ENCODE measurements around the gene ADAM11. TPM values are rescaled to one million over a fixed set of nuclear protein-coding genes. Genes with fewer than 3 reads are reported as not detected.
"Not testable (repeated sequence)": the region's sequence is repeated elsewhere in the genome, so short reads cannot be mapped to it uniquely, and the experiment has no call there.

The ADAM11 gene
- total RNA-seq: 0.52 TPM

- Histone ChIP-seq H3K36me3 (ENCODE audit: control insufficient read depth in 3 of 3, insufficient read depth in 3 of 3, low read length in 3 of 3) (no peaks in the 10 kb centered on the region), H3K4me3 (ENCODE audit: low read length in 3 of 3) (peak within 1 kb of the TSS in 1 of 3 donors; percentile 36), H3K4me1 (ENCODE audit: control insufficient read depth in 3 of 3, insufficient read depth in 3 of 3, low read length in 3 of 3) (peaks cover 0 to 6% (median 5%) of the 10 kb centered on the region in 3 donors), H3K9me3 (ENCODE audit: control insufficient read depth in 3 of 3, low read length in 3 of 3) (no peaks in the 10 kb centered on the region), H3K9ac (ENCODE audit: low read depth in 1 of 3, low read length in 3 of 3) (no peak within 1 kb of the TSS), H3K27me3 (ENCODE audit: control insufficient read depth in 3 of 3, insufficient read depth in 3 of 3, low read length in 3 of 3) (peaks cover 33 to 41% (median 39%) of the 10 kb centered on the region in 3 donors), H3K27ac (ENCODE audit: low read depth, low read length) (no peak within 1 kb of the TSS)
These were observed at the start of gene ADAM11 for GRCh38 chr17:44758414-44759085. TSS of gene ADAM11 (plus strand) at chr17:44758988. CDS start at chr17:44759200, 212 bp downstream.

GRCh38 chr17:44719444-44719843 is 39.3 kb upstream of the ADAM11 start:
- H3K9me3 ChIP-seq (ENCODE audit: control insufficient read depth in 3 of 3, low read length in 3 of 3): no peaks in the 10 kb centered on the region
- no peaks in the 10 kb centered on the region for H3K4me1 ChIP-seq (ENCODE audit: control insufficient read depth in 3 of 3, insufficient read depth in 3 of 3, low read length in 3 of 3)
- H3K4me3 ChIP-seq (ENCODE audit: low read length in 3 of 3): no peak overlapping the region
- H3K9ac ChIP-seq (ENCODE audit: low read depth in 1 of 3, low read length in 3 of 3): no peak overlapping the region
- no peaks in the 10 kb centered on the region for H3K27me3 ChIP-seq (ENCODE audit: control insufficient read depth in 3 of 3, insufficient read depth in 3 of 3, low read length in 3 of 3)
- no peak overlapping the region for H3K27ac ChIP-seq (ENCODE audit: low read depth, low read length)
- peaks cover 4 to 8% (median 4%) of the 10 kb centered on the region in 3 donors for H3K36me3 ChIP-seq (ENCODE audit: control insufficient read depth in 3 of 3, insufficient read depth in 3 of 3, low read length in 3 of 3)

- no peaks in the 10 kb centered on the region for H3K27me3 ChIP-seq (ENCODE audit: control insufficient read depth in 3 of 3, insufficient read depth in 3 of 3, low read length in 3 of 3)
- H3K9me3 ChIP-seq (ENCODE audit: control insufficient read depth in 3 of 3, low read length in 3 of 3): no peaks in the 10 kb centered on the region
- no peak overlapping the region for H3K27ac ChIP-seq (ENCODE audit: low read depth, low read length)
- peaks cover 4 to 8% (median 4%) of the 10 kb centered on the region in 3 donors for H3K36me3 ChIP-seq (ENCODE audit: control insufficient read depth in 3 of 3, insufficient read depth in 3 of 3, low read length in 3 of 3)
- no peaks in the 10 kb centered on the region for H3K4me1 ChIP-seq (ENCODE audit: control insufficient read depth in 3 of 3, insufficient read depth in 3 of 3, low read length in 3 of 3)
- no peak overlapping the region for H3K4me3 ChIP-seq (ENCODE audit: low read length in 3 of 3)
- H3K9ac ChIP-seq (ENCODE audit: low read depth in 1 of 3, low read length in 3 of 3): no peak overlapping the region
These were observed 36.5 kb upstream of the ADAM11 start for GRCh38 chr17:44722254-44722653.

- not testable (repeated sequence) for H3K4me3 ChIP-seq (ENCODE audit: low read length in 3 of 3); H3K36me3 ChIP-seq (ENCODE audit: control insufficient read depth in 3 of 3, insufficient read depth in 3 of 3, low read length in 3 of 3); H3K27ac ChIP-seq (ENCODE audit: low read depth, low read length); H3K9me3 ChIP-seq (ENCODE audit: control insufficient read depth in 3 of 3, low read length in 3 of 3); H3K4me1 ChIP-seq (ENCODE audit: control insufficient read depth in 3 of 3, insufficient read depth in 3 of 3, low read length in 3 of 3); H3K27me3 ChIP-seq (ENCODE audit: control insufficient read depth in 3 of 3, insufficient read depth in 3 of 3, low read length in 3 of 3); H3K9ac ChIP-seq (ENCODE audit: low read depth in 1 of 3, low read length in 3 of 3)
These were observed 32.7 kb upstream of the ADAM11 start for GRCh38 chr17:44726121-44726520.

GRCh38 chr17:44733753-44734152 is 25.0 kb upstream of the ADAM11 start:
- Histone ChIP-seq H3K4me1 (ENCODE audit: control insufficient read depth in 3 of 3, insufficient read depth in 3 of 3, low read length in 3 of 3) (peaks cover 0 to 10% (median 9%) of the 10 kb centered on the region in 3 donors), H3K27me3 (ENCODE audit: control insufficient read depth in 3 of 3, insufficient read depth in 3 of 3, low read length in 3 of 3) (no peaks in the 10 kb centered on the region), H3K9ac (ENCODE audit: low read depth in 1 of 3, low read length in 3 of 3) (no peak overlapping the region), H3K4me3 (ENCODE audit: low read length in 3 of 3) (no peak overlapping the region), H3K36me3 (ENCODE audit: control insufficient read depth in 3 of 3, insufficient read depth in 3 of 3, low read length in 3 of 3) (peaks cover 5 to 12% (median 5%) of the 10 kb centered on the region in 3 donors), H3K27ac (ENCODE audit: low read depth, low read length) (peak overlapping the region; percentile 36), H3K9me3 (ENCODE audit: control insufficient read depth in 3 of 3, low read length in 3 of 3) (no peaks in the 10 kb centered on the region)

GRCh38 chr17:44734272-44734671 is 24.5 kb upstream of the ADAM11 start:
- Histone ChIP-seq H3K27me3 (ENCODE audit: control insufficient read depth in 3 of 3, insufficient read depth in 3 of 3, low read length in 3 of 3) (no peaks in the 10 kb centered on the region), H3K4me1 (ENCODE audit: control insufficient read depth in 3 of 3, insufficient read depth in 3 of 3, low read length in 3 of 3) (peaks cover 0 to 10% (median 9%) of the 10 kb centered on the region in 3 donors), H3K4me3 (ENCODE audit: low read length in 3 of 3) (no peak overlapping the region), H3K9me3 (ENCODE audit: control insufficient read depth in 3 of 3, low read length in 3 of 3) (no peaks in the 10 kb centered on the region), H3K9ac (ENCODE audit: low read depth in 1 of 3, low read length in 3 of 3) (no peak overlapping the region), H3K36me3 (ENCODE audit: control insufficient read depth in 3 of 3, insufficient read depth in 3 of 3, low read length in 3 of 3) (peaks cover 5 to 12% (median 6%) of the 10 kb centered on the region in 3 donors), H3K27ac (ENCODE audit: low read depth, low read length) (peak overlapping the region; percentile 36)

- Histone ChIP-seq H3K27me3 (ENCODE audit: control insufficient read depth in 3 of 3, insufficient read depth in 3 of 3, low read length in 3 of 3) (no peaks in the 10 kb centered on the region), H3K36me3 (ENCODE audit: control insufficient read depth in 3 of 3, insufficient read depth in 3 of 3, low read length in 3 of 3) (peaks cover 4 to 6% (median 4%) of the 10 kb centered on the region in 3 donors), H3K4me3 (ENCODE audit: low read length in 3 of 3) (no peak overlapping the region), H3K4me1 (ENCODE audit: control insufficient read depth in 3 of 3, insufficient read depth in 3 of 3, low read length in 3 of 3) (peaks cover 0 to 10% (median 9%) of the 10 kb centered on the region in 3 donors), H3K27ac (ENCODE audit: low read depth, low read length) (no peak overlapping the region), H3K9me3 (ENCODE audit: control insufficient read depth in 3 of 3, low read length in 3 of 3) (no peaks in the 10 kb centered on the region), H3K9ac (ENCODE audit: low read depth in 1 of 3, low read length in 3 of 3) (no peak overlapping the region)
These were observed 22.1 kb upstream of the ADAM11 start for GRCh38 chr17:44736551-44737240.

GRCh38 chr17:44738214-44738906 is 20.4 kb upstream of the ADAM11 start:
- H3K9me3 ChIP-seq (ENCODE audit: control insufficient read depth in 3 of 3, low read length in 3 of 3): no peaks in the 10 kb centered on the region
- H3K4me1 ChIP-seq (ENCODE audit: control insufficient read depth in 3 of 3, insufficient read depth in 3 of 3, low read length in 3 of 3): peaks cover 0 to 10% (median 9%) of the 10 kb centered on the region in 3 donors
- no peak overlapping the region for H3K4me3 ChIP-seq (ENCODE audit: low read length in 3 of 3)
- H3K9ac ChIP-seq (ENCODE audit: low read depth in 1 of 3, low read length in 3 of 3): no peak overlapping the region
- H3K27ac ChIP-seq (ENCODE audit: low read depth, low read length): no peak overlapping the region
- H3K36me3 ChIP-seq (ENCODE audit: control insufficient read depth in 3 of 3, insufficient read depth in 3 of 3, low read length in 3 of 3): peaks cover 4 to 6% (median 4%) of the 10 kb centered on the region in 3 donors
- H3K27me3 ChIP-seq (ENCODE audit: control insufficient read depth in 3 of 3, insufficient read depth in 3 of 3, low read length in 3 of 3): no peaks in the 10 kb centered on the region

- Histone ChIP-seq H3K27ac (ENCODE audit: low read depth, low read length) (no peak overlapping the region), H3K9ac (ENCODE audit: low read depth in 1 of 3, low read length in 3 of 3) (no peak overlapping the region), H3K4me3 (ENCODE audit: low read length in 3 of 3) (no peak overlapping the region), H3K4me1 (ENCODE audit: control insufficient read depth in 3 of 3, insufficient read depth in 3 of 3, low read length in 3 of 3) (no peaks in the 10 kb centered on the region), H3K9me3 (ENCODE audit: control insufficient read depth in 3 of 3, low read length in 3 of 3) (no peaks in the 10 kb centered on the region), H3K36me3 (ENCODE audit: control insufficient read depth in 3 of 3, insufficient read depth in 3 of 3, low read length in 3 of 3) (peaks cover 4% of the 10 kb centered on the region in 3 donors), H3K27me3 (ENCODE audit: control insufficient read depth in 3 of 3, insufficient read depth in 3 of 3, low read length in 3 of 3) (no peaks in the 10 kb centered on the region)
These were observed 17.5 kb upstream of the ADAM11 start for GRCh38 chr17:44741316-44741715.

- Histone ChIP-seq H3K27ac (ENCODE audit: low read depth, low read length) (no peak overlapping the region), H3K27me3 (ENCODE audit: control insufficient read depth in 3 of 3, insufficient read depth in 3 of 3, low read length in 3 of 3) (no peaks in the 10 kb centered on the region), H3K4me3 (ENCODE audit: low read length in 3 of 3) (no peak overlapping the region), H3K9ac (ENCODE audit: low read depth in 1 of 3, low read length in 3 of 3) (no peak overlapping the region), H3K36me3 (ENCODE audit: control insufficient read depth in 3 of 3, insufficient read depth in 3 of 3, low read length in 3 of 3) (peaks cover 11 to 15% (median 11%) of the 10 kb centered on the region in 3 donors), H3K4me1 (ENCODE audit: control insufficient read depth in 3 of 3, insufficient read depth in 3 of 3, low read length in 3 of 3) (no peaks in the 10 kb centered on the region), H3K9me3 (ENCODE audit: control insufficient read depth in 3 of 3, low read length in 3 of 3) (no peaks in the 10 kb centered on the region)
These were observed 13.5 kb upstream of the ADAM11 start for GRCh38 chr17:44745301-44745700.
